Keratinocyte (primary cell): ENCODE measurements around the gene FGF12.

Experiments
- CTCF ChIP-seq, 3 experiments: IDR thresholded peaks in 1 of 3; conservative IDR thresholded peaks in 1 of 3; optimal IDR thresholded peaks in 1 of 3; 2 replicates in 2 of 3; 3 replicates in 1 of 3; pipeline versions ENCODE3 to v1.5.1; 2011; ENCODE audit warnings: low read length in 3 of 3, mild to moderate bottlenecking in 3 of 3, moderate library complexity in 2 of 3, control low read depth in 1 of 3, inconsistent platforms in 1 of 3; ENCODE audit not compliant: insufficient read depth in 2 of 3; ENCODE audit errors: extremely low read depth in 1 of 3
- EZH2 ChIP-seq: IDR thresholded peaks from one replicate; pipeline ENCODE4 v1.6.1; 2012; ENCODE audit warnings: inconsistent platforms, mild to moderate bottlenecking, low read length, moderate library complexity

- TF ChIP-seq CTCF (optimal IDR thresholded peaks at IDR 0.05 in 1 of 3, IDR thresholded peaks at IDR 0.05 in 1 of 3, conservative IDR thresholded peaks at IDR 0.05 in 1 of 3; ENCODE audit: extremely low read depth in 1 of 3, insufficient read depth in 2 of 3, low read length in 3 of 3): no peak
- no peak for TF ChIP-seq EZH2
These were observed 163.9 kb downstream of the FGF12 start for GRCh38 chr3:192563417-192563816.
